Activated CD8-positive, alpha-beta T cell treated with anti-CD3 and anti-CD28 coated beads for 36 hours (primary cell): ENCODE results near the gene FBRS. TPM values are rescaled to one million over a fixed set of nuclear protein-coding genes. Genes with fewer than 3 reads are reported as not detected.

Experiments
- ATAC-seq: fragments of 200-7000 bp; cut with Tn5 transposase; one replicate; pipeline ENCODE4 v1.10.0; 2021; ENCODE audit warnings: mild to moderate bottlenecking, moderate library complexity
- CTCF ChIA-PET: fragments of 350-600 bp; sonication (Branson Sonifier 250); formaldehyde crosslinking; loops from one replicate; lab custom pipeline; 2021; ENCODE audit warnings: antibody characterized with exemption; lab: Charles Lee
- POLR2A ChIA-PET: fragments of 350-600 bp; sonication (Branson Sonifier 250); formaldehyde crosslinking; loops from one replicate; lab custom pipeline; 2021; ENCODE audit warnings: antibody characterized with exemption; lab: Charles Lee
- DNase-seq: peaks from one replicate; pipeline ENCODE4 v3.0.0-alpha.2; 2020
- H3K27ac Mint-ChIP-seq: one replicate; pipeline ENCODE4 v1.8.0; 2021; ENCODE audit warnings: mild to moderate bottlenecking, mixed read lengths
- H3K27me3 Mint-ChIP-seq: one replicate; pipeline ENCODE4 v1.8.0; 2021; ENCODE audit warnings: mixed read lengths
- H3K36me3 Mint-ChIP-seq: one replicate; pipeline ENCODE4 v1.8.0; 2021; ENCODE audit warnings: low read depth, mixed read lengths
- H3K4me1 Mint-ChIP-seq: one replicate; pipeline ENCODE4 v1.8.0; 2021; ENCODE audit warnings: low read depth, mixed read lengths
- H3K4me3 Mint-ChIP-seq: one replicate; pipeline ENCODE4 v1.8.0; 2021; ENCODE audit warnings: mild to moderate bottlenecking, moderate library complexity, mixed read lengths
- H3K9me3 Mint-ChIP-seq: one replicate; pipeline ENCODE4 v1.8.0; 2021; ENCODE audit warnings: mixed read lengths
- intact Hi-C: fragments of 100-400 bp; cut with micrococcal nuclease; formaldehyde crosslinking; loops from one replicate; pipeline ENCODE4 v1.10.0; 2022
- total RNA-seq, 2 experiments: library from RNA; stranded (reverse); gene quantifications; one replicate each; pipeline ENCODE4 v1.2.3, GENCODE V29; 2021
- TF ChIP-seq, protein P1 (sequence below): fragments of 200-600 bp; IDR thresholded peaks from one replicate; pipeline ENCODE4 v1.8.0; 2022; ENCODE audit warnings: antibody characterized with exemption, mild to moderate bottlenecking

The FBRS gene
- total RNA-seq, 2 experiments from 2014 or later, result 80.3 to 85.8 TPM

DNA sequence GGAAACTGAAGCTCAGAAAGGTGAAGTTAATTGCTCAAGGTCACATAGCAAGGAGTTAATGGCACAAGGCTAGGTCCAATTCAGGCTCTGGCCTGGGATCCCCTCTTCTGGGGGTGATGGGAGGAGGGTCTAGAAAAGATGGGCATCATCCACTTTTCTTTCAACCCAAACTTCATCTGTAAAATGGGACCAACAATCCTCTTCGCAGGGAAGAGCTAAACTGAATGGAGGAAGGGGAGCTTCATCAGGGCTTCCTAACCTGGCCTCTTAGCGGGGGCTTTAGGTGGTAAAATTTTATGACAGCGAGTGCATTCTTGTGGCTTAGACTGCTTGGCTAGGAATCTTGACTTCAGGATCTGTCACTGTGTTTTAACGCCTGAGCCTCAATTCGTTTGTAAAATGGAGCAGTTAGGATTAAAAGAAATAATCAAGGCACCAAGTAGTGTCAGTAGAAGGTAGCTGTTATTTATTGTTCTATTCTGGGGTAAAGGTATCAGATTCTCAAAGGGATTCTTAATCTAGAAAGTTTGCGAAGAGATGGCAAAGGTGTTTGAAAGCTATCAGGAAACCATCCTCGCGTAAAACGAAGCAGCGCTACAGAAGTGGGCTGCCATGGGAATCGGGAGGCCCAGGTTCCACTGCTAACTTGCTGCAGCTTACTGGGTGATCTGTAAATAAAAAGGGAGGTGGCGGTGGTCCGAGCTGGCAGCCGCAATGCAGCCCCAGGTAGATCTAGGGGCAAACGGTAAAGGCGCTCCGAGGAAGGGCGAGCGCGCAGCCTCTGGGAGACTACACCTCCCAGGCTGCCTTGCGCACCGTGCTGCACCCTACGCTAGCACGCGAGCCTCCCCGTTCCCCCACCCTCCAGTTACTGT is 39.3 kb downstream of the FBRS start:
- POLR2A ChIA-PET, result interaction anchor here (0.6 to 3.6 kb wide), 15 partner anchors 13 to 326 kb away, joined by 3 to 36 read pairs (median 4); partner anchors contain the start of genes DCTPP1, FBRS, PRR14 and SEPTIN1
- Mint-ChIP-seq H3K27me3 (no peaks in the 10 kb centered on the region), H3K4me3 (peak overlapping the region; percentile 91), H3K9me3 (no peaks in the 10 kb centered on the region), H3K27ac (peak overlapping the region; percentile 100), H3K4me1 (peaks cover 39% of the 10 kb centered on the region), H3K36me3 (peaks cover 26% of the 10 kb centered on the region)
- ATAC-seq (peak; percentile 85), DNase-seq (no peak)
- TF ChIP-seq, protein P1, sequence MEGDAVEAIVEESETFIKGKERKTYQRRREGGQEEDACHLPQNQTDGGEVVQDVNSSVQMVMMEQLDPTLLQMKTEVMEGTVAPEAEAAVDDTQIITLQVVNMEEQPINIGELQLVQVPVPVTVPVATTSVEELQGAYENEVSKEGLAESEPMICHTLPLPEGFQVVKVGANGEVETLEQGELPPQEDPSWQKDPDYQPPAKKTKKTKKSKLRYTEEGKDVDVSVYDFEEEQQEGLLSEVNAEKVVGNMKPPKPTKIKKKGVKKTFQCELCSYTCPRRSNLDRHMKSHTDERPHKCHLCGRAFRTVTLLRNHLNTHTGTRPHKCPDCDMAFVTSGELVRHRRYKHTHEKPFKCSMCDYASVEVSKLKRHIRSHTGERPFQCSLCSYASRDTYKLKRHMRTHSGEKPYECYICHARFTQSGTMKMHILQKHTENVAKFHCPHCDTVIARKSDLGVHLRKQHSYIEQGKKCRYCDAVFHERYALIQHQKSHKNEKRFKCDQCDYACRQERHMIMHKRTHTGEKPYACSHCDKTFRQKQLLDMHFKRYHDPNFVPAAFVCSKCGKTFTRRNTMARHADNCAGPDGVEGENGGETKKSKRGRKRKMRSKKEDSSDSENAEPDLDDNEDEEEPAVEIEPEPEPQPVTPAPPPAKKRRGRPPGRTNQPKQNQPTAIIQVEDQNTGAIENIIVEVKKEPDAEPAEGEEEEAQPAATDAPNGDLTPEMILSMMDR, result no peak
- intact Hi-C loops, result loop anchor here (10.0 kb wide), 1 partner anchor 227 kb away; the partner anchor contains the start of gene FBXL19
- CTCF ChIA-PET, result interaction anchor here (0.5 to 5.1 kb wide), 13 partner anchors 9 to 224 kb away, joined by 3 to 38 read pairs (median 4); partner anchors contain the start of genes FBRS, PRR14 and ZNF747

DNA sequence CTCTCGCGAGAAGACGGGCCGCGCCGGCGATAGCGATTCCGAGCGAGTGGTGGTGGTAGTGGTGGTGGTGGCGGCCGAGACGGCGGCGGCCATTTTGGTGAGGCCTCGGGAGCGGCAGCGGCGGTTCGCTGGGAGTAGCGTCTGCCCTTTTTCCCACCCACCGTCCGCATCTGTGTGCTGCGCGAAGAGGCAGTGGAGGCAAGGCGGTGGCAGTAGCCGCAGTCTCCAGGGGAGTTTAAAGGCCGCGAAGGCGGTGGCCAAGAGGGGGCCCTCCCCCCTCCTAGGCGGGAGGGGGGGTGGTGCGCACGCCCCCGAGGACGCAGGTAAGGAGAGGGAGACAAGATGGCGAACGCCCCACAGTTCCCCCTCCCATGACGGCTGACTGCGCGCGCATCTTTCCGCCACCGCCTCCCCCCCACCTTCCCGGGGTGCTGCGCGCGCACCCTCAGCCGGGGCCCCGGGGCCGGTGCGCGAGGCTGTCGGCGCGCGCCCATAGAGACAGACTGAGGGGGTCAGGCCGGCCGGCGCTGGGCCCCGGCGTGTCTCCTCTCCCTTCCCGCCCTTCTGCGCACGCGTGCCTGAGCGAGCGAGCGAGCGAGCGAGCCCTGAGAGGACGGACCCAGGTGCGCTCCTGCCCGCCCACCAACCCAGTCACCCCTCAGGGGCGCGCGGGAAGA is 40.0 kb downstream of the FBRS start:
- Mint-ChIP-seq H3K36me3 (peaks cover 30% of the 10 kb centered on the region), H3K27me3 (no peaks in the 10 kb centered on the region), H3K4me3 (peak overlapping the region; percentile 91), H3K27ac (peak overlapping the region; percentile 100), H3K9me3 (no peaks in the 10 kb centered on the region), H3K4me1 (peaks cover 39% of the 10 kb centered on the region)
- ChIA-PET CTCF (interaction anchor here (1.3 to 2.5 kb wide), 7 partner anchors 10 to 163 kb away, joined by 3 to 38 read pairs (median 6); partner anchors contain the start of genes FBRS, PRR14 and ZNF747), POLR2A (interaction anchor here (0.6 to 3.6 kb wide), 13 partner anchors 12 to 177 kb away, joined by 3 to 36 read pairs (median 5); partner anchors contain the start of genes FBRS and PRR14)
- peak; percentile 99 for DNase-seq
- TF ChIP-seq, protein P1, result no peak
- ATAC-seq, result peak; percentile 78
- intact Hi-C loops, result loop anchor here (10.0 kb wide), 1 partner anchor 227 kb away; the partner anchor contains the start of gene FBXL19

DNA sequence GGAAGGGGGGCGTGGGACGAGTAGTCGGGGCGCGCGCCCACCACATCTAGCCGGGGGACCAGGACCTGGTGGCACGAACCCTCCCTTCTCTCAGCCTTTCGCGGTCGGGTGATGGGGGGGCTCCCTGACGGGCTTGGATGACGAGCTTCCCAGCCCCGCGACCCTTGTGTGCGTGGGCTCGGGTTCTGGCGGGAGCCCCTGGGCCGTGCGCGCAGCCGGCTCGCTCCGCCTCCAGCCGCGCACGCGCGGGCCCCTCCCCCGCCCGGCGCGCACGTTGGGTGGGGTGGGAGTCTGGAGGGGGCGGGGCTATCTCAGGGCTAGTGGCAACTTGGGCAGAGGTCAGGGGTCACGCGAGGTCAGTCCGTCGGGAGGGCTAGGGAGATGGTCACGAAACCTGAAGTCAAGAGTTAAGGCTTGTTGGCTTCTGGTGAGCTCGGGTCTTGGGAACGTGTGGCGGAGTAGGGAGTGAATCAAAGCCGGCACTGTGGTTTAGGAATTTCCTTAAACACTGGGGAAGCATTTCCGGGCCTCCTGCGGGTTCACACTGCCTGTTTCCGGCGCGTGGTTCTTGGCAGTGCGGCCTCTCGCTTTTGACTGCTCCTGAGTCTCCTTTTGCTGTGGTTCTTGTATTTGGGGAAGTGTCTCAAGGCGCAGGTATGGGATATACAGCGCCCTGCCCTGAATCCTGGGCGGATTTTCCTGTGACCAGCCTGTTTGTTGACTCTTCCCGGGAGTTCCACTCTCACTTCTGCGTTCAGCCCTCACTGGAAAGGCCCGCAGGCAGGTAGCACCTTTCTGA is 40.8 kb downstream of the FBRS start, which contains the start of gene SRCAP:
SRCAP (plus strand) TSS at position 356 of the 799 bp plus-strand sequence. CDS start 1,654 bp downstream, outside the sequence.
- H3K36me3 Mint-ChIP-seq, result peaks cover 32% of the 10 kb centered on the region

GRCh38 chr16:30699615-30700099 is 41.4 kb downstream of the FBRS start:
- CTCF ChIA-PET, result no interaction called here
- Mint-ChIP-seq H3K9me3 (no peaks in the 10 kb centered on the region), H3K4me3 (peak overlapping the region; percentile 91)

More for the DNA sequence above, 40.8 kb downstream of the FBRS start, which contains the start of gene SRCAP:
- H3K4me3 Mint-ChIP-seq, result peak within 1 kb of the TSS; percentile 91
- DNase-seq (peak; percentile 90), ATAC-seq (peak; percentile 53)
- H3K4me1 Mint-ChIP-seq, result peaks cover 32% of the 10 kb centered on the region
- no peaks in the 10 kb centered on the region for H3K9me3 Mint-ChIP-seq
- TF ChIP-seq, protein P1, result no peak
- intact Hi-C loops, result loop anchor here (10.0 kb wide), 1 partner anchor 226 kb away; the partner anchor contains the start of gene FBXL19
- ChIA-PET POLR2A (interaction anchor here (0.7 to 3.6 kb wide), 12 partner anchors 11 to 91 kb away, joined by 3 to 36 read pairs (median 4); partner anchors contain the start of genes FBRS and PRR14), CTCF (no interaction called here)
- peak within 1 kb of the TSS; percentile 100 for H3K27ac Mint-ChIP-seq
- no peaks in the 10 kb centered on the region for H3K27me3 Mint-ChIP-seq

More at GRCh38 chr16:30699615-30700099, 41.4 kb downstream of the FBRS start:
- intact Hi-C loops, result loop anchor here (10.0 kb wide), 1 partner anchor 225 kb away; the partner anchor contains the start of gene FBXL19
- H3K27ac Mint-ChIP-seq, result peak overlapping the region; percentile 93
- H3K4me1 Mint-ChIP-seq, result peaks cover 30% of the 10 kb centered on the region
- H3K36me3 Mint-ChIP-seq, result peaks cover 37% of the 10 kb centered on the region
- TF ChIP-seq, protein P1, result no peak
- POLR2A ChIA-PET, result interaction anchor here (0.7 to 3.6 kb wide), 12 partner anchors 11 to 61 kb away, joined by 3 to 36 read pairs (median 4); partner anchors contain the start of genes FBRS and PRR14
- ATAC-seq (no peak), DNase-seq (no peak)
- no peaks in the 10 kb centered on the region for H3K27me3 Mint-ChIP-seq
